Epithelial cell of proximal tubule (primary cell): ENCODE data around the gene FMNL3. TPM values are rescaled to one million over a fixed set of nuclear protein-coding genes. Genes with fewer than 3 reads are reported as not detected.

Source experiments
- DNase-seq: peaks from one replicate; pipeline ENCODE4 v3.0.0-alpha.2; 2011; ENCODE audit warnings: low read depth
- H3K4me3 ChIP-seq: 2 replicates; pipeline ENCODE4 v1.5.1; 2011; ENCODE audit warnings: low read depth, mild to moderate bottlenecking, low read length
- CTCF ChIP-seq: conservative IDR thresholded peaks from 2 replicates; pipeline ENCODE4 v1.5.1; 2012; ENCODE audit warnings: low read depth, mild to moderate bottlenecking, low read length
- total RNA-seq: library from RNA; depleted of rRNA; stranded (reverse); fragments of >200 nt; gene quantifications from 2 replicates; pipeline ENCODE4 v1.2.3, GENCODE V29; 2015

The FMNL3 gene
- total RNA-seq, 1 donor from 2014 or later = 21.7 TPM

- no peak for TF ChIP-seq CTCF
- DNase-seq = no peak
- H3K4me3 ChIP-seq = no peak overlapping the region
Observed at GRCh38 chr12:49683599-49684309, 23.5 kb downstream of the FMNL3 start.

- TF ChIP-seq CTCF = no peak
- H3K4me3 ChIP-seq = no peak overlapping the region
Observed at GRCh38 chr12:49680075-49680474, 27.1 kb downstream of the FMNL3 start.

GRCh38 chr12:49678711-49679110 is 28.5 kb downstream of the FMNL3 start:
- no peak overlapping the region for H3K4me3 ChIP-seq
- TF ChIP-seq CTCF = no peak

More at GRCh38 chr12:49680075-49680474, 27.1 kb downstream of the FMNL3 start:
- no peak for DNase-seq

GRCh38 chr12:49675137-49675536 is 32.1 kb downstream of the FMNL3 start:
- no peak overlapping the region for H3K4me3 ChIP-seq
- TF ChIP-seq CTCF = no peak
- DNase-seq = no peak

More at GRCh38 chr12:49678711-49679110, 28.5 kb downstream of the FMNL3 start:
- DNase-seq = no peak

- no peak overlapping the region for H3K4me3 ChIP-seq
- TF ChIP-seq CTCF = no peak
- no peak for DNase-seq
Observed at GRCh38 chr12:49674318-49674981, 32.8 kb downstream of the FMNL3 start.

GRCh38 chr12:49673446-49674317 is 33.5 kb downstream of the FMNL3 start:
- H3K4me3 ChIP-seq = no peak overlapping the region
- no peak for DNase-seq
- no peak for TF ChIP-seq CTCF
